BJ (cell line): ENCODE measurements around the gene CELF2. TPM values are rescaled to one million over a fixed set of nuclear protein-coding genes. Genes with fewer than 3 reads are reported as not detected.

Experiments
- CTCF ChIA-PET: fragments of 350-600 bp; formaldehyde crosslinking; extraction: SDS; loops from one replicate; lab custom pipeline; 2021; ENCODE audit warnings: antibody characterized with exemption, inconsistent platforms; lab: Yijun Ruan, JAX
- POLR2A ChIA-PET: fragments of 300-600 bp; sonication (Branson Sonifier 250); formaldehyde crosslinking; extraction: SDS; loops from one replicate; lab custom pipeline; 2021; ENCODE audit warnings: antibody characterized with exemption; lab: Charles Lee
- DNase-seq: peaks from one replicate; pipeline ENCODE4 v3.0.0-alpha.2; 2011; ENCODE audit warnings: low read depth
- H3K27me3 ChIP-seq: 2 replicates; pipeline ENCODE4 v1.6.0; 2011; ENCODE audit warnings: low read length; ENCODE audit not compliant: control insufficient read depth, insufficient read depth
- H3K36me3 ChIP-seq: 2 replicates; pipeline ENCODE4 v1.5.1; 2011; ENCODE audit warnings: low read length; ENCODE audit not compliant: control insufficient read depth, insufficient read depth
- H3K4me3 ChIP-seq: 2 replicates; pipeline ENCODE4 v1.5.1; 2011; ENCODE audit warnings: low read depth, mild to moderate bottlenecking, control low read depth, low read length
- CTCF ChIP-seq: IDR thresholded peaks from 2 replicates; pipeline ENCODE4 v1.5.1; 2011; ENCODE audit warnings: low read depth, mild to moderate bottlenecking, control low read depth, inconsistent platforms, low read length, moderate library complexity; ENCODE audit not compliant: insufficient read depth
- polyA plus RNA-seq: library from polyadenylated mRNA; depleted of rRNA; stranded (reverse); fragments of >200 nt; gene quantifications from 2 replicates; pipeline ENCODE4 v1.2.3, GENCODE V29; 2011

Gene CELF2
- polyA plus RNA-seq, 1 experiment, result 8.8 TPM

DNA sequence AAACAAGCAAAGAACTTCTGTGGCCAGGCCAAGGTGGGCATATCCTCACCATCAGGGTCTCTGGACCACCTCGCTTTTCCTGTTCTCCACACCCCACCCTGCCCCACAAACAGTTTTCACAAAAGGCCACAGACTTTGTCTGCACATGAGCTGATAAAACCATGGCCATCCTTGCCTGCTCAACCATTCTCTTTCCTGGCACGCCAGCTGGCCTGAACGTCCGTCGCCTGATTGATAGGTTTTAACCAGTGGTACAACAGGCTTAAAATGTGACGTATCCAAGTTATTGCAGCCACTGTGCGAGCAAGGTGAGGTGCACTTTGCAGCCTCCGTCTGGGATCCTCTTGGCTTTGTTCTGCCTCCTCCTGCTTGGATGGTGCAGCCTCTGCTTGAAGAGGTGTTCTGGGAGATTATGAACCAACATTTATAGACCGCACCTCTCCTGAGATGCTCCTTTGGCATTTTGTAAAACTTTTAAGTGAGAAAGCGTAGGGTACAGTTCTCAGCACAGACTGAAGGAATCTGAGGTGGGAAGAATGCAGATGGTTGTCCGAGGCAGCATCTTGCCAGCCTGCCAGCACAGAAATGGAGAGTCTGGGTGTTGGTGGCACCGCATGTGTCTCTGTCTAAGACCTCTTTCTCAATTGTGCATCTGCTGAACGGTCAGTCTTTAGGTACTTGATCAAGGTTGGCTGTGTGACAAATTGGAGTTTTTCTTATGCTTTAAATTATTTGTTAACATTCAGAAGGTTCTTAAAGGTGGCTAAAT is 288.3 kb downstream of the CELF2 start:
- ChIA-PET CTCF (no interaction called here), POLR2A (no interaction called here)
- no peak for DNase-seq
- no peaks in the 10 kb centered on the region for H3K36me3 ChIP-seq
- no peak overlapping the region for H3K4me3 ChIP-seq
- H3K27me3 ChIP-seq, result no peaks in the 10 kb centered on the region
- TF ChIP-seq CTCF, result no peak

GRCh38 chr10:11307004-11307403 is 289.3 kb downstream of the CELF2 start:
- H3K4me3 ChIP-seq, result no peak overlapping the region
- CTCF ChIA-PET, result no interaction called here

GRCh38 chr10:11307937-11308336 is 290.3 kb downstream of the CELF2 start:
- ChIA-PET POLR2A (no interaction called here), CTCF (no interaction called here)
- Histone ChIP-seq H3K36me3 (no peaks in the 10 kb centered on the region), H3K27me3 (no peaks in the 10 kb centered on the region), H3K4me3 (no peak overlapping the region)
- no peak for TF ChIP-seq CTCF
- no peak for DNase-seq

More at GRCh38 chr10:11307004-11307403, 289.3 kb downstream of the CELF2 start:
- no peak for TF ChIP-seq CTCF
- Histone ChIP-seq H3K27me3 (no peaks in the 10 kb centered on the region), H3K36me3 (no peaks in the 10 kb centered on the region)
- POLR2A ChIA-PET, result no interaction called here
- no peak for DNase-seq

DNA sequence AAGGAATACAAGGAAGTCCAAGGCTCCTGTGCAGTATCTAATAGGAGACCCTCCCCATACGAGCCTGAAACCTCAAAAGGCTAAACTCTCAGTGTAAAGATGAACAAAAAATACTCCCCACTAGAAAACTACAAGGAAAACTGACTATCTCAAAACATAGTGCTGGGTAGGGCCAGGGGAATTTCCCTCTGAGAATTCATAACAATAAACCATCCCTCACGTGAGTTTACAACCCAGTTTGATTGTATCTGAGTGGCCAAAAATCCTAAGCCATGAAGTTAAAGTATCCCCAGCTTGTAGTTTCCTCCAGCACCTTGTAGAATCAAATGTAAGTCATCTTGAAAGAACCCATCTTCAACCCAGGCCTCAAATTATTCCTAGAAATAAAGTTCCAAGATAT is 293.4 kb downstream of the CELF2 start:
- no peak overlapping the region for H3K4me3 ChIP-seq

GRCh38 chr10:11313463-11313862 is 295.8 kb downstream of the CELF2 start:
- TF ChIP-seq CTCF, result no peak
- POLR2A ChIA-PET, result no interaction called here
- CTCF ChIA-PET, result no interaction called here
- no peaks in the 10 kb centered on the region for H3K36me3 ChIP-seq
- DNase-seq, result no peak
- H3K27me3 ChIP-seq, result no peaks in the 10 kb centered on the region
- no peak overlapping the region for H3K4me3 ChIP-seq

More for the DNA sequence above, 293.4 kb downstream of the CELF2 start:
- Histone ChIP-seq H3K36me3 (no peaks in the 10 kb centered on the region), H3K27me3 (no peaks in the 10 kb centered on the region)
- CTCF ChIA-PET, result interaction anchor here (0.7 kb wide), 1 partner anchor 212 kb away, joined by 3 read pairs; no protein-coding TSS in a partner anchor
- POLR2A ChIA-PET, result no interaction called here
- DNase-seq, result no peak
- no peak for TF ChIP-seq CTCF
